ENCODE data around the gene S1PR2.

S1PR2 gene, protein sequence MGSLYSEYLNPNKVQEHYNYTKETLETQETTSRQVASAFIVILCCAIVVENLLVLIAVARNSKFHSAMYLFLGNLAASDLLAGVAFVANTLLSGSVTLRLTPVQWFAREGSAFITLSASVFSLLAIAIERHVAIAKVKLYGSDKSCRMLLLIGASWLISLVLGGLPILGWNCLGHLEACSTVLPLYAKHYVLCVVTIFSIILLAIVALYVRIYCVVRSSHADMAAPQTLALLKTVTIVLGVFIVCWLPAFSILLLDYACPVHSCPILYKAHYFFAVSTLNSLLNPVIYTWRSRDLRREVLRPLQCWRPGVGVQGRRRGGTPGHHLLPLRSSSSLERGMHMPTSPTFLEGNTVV

GRCh38 chr19:10230861-10231611 lies at the start of gene S1PR2:
TSS of gene S1PR2 (minus strand) at chr19:10231331. CDS start at chr19:10224905, 6,426 bp downstream.
- no peak for DNase-seq (ENCODE audit: low spot score)

DNA sequence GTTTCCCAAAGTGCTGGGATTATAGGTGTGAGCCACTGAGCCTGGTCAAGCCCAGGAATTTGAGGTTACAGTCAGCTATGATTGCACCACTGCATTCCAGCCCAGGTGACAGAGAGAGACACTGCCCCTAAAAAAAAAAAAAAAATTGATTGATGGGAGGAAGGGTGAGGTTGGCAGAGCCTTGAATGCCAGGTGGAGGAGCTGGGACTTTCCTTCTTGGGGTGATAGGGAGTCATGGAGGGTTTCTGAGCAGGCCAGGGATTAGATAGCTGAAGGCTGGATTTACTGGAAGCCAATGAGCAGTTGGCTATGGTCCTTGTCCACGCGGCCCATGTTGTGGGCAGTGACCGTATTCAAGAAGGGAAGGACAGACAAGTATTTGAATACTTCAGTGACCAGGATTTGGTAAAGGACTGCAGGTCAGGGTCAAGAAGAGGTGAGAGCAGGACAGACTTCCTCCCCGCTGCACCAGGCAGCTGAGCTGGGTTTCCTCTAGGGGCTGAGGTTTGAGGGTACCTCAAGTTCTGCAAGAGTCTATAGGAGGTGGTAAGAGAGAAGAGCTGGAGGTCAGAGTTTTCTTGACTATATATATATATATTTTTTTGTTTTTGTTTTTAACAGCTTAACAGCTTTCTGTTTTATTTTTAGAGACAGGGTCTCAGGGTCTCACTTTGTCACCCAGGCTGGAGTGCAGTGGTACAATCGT lies 48.8 kb upstream of the S1PR2 start:
- no peak for DNase-seq (ENCODE audit: low spot score)

DNA sequence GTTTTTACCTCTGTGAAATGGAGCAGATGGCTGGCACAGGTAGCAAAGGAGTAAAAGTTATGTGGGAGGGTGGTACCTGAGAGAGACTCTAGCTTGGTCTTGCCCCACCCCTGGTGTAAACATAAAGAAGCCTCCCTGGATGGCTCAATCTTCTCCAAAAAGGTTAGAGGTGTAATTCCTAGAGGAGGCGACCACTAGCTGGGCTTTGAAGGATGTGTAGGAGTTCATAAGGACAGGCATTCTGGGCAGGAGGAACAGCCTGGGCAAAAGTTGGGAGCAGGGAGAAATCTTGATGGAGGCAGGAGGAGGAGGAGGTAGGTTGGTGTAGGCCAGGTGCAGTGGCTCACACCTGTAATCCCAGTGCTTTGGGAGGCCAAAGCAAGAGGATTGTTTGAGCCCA lies 47.8 kb upstream of the S1PR2 start:
- DNase-seq (ENCODE audit: low spot score) = no peak

- no peak for DNase-seq (ENCODE audit: low spot score)
These were observed 46.9 kb upstream of the S1PR2 start for GRCh38 chr19:10277795-10278589.

- no peak for DNase-seq (ENCODE audit: low spot score)
These were observed 43.5 kb upstream of the S1PR2 start for GRCh38 chr19:10274589-10274988.

- no peak for DNase-seq (ENCODE audit: low spot score)
These were observed 40.5 kb upstream of the S1PR2 start for GRCh38 chr19:10271543-10272086.

DNA sequence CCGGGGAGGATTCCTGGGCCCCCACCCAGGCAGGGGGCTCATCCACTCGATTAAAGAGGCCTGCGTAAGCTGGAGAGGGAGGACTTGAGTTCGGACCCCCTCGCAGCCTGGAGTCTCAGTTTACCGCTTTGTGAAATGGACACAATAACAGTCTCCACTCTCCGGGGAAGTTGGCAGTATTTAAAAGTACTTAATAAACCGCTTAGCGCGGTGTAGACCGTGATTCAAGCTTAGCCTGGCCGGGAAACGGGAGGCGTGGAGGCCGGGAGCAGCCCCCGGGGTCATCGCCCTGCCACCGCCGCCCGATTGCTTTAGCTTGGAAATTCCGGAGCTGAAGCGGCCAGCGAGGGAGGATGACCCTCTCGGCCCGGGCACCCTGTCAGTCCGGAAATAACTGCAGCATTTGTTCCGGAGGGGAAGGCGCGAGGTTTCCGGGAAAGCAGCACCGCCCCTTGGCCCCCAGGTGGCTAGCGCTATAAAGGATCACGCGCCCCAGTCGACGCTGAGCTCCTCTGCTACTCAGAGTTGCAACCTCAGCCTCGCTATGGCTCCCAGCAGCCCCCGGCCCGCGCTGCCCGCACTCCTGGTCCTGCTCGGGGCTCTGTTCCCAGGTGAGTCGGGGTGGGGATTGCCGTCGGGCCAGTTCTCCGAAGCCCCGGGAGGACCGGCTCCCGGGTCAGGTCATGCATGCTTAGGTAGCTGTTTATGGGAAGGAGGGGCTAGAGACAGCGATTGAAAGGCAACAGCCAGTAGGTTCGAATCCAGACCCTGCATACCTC lies 39.7 kb upstream of the S1PR2 start, which contains the start of gene ICAM1:
Gene ICAM1, plus strand, starts transcription at position 505 of the 779 bp plus-strand sequence. Its CDS starts 40 bp downstream, at position 545.
- no peak for DNase-seq (ENCODE audit: low spot score)

DNA sequence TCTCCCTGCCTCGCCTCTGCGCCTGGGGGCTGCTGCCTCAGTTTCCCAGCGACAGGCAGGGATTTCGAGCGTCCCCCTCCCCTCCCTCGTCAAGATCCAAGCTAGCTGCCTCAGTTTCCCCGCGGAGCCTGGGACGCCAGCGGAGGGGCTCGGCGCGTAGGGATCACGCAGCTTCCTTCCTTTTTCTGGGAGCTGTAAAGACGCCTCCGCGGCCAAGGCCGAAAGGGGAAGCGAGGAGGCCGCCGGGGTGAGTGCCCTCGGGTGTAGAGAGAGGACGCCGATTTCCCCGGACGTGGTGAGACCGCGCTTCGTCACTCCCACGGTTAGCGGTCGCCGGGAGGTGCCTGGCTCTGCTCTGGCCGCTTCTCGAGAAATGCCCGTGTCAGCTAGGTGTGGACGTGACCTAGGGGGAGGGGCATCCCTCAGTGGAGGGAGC lies 39.1 kb upstream of the S1PR2 start:
- DNase-seq (ENCODE audit: low spot score) = no peak

DNA sequence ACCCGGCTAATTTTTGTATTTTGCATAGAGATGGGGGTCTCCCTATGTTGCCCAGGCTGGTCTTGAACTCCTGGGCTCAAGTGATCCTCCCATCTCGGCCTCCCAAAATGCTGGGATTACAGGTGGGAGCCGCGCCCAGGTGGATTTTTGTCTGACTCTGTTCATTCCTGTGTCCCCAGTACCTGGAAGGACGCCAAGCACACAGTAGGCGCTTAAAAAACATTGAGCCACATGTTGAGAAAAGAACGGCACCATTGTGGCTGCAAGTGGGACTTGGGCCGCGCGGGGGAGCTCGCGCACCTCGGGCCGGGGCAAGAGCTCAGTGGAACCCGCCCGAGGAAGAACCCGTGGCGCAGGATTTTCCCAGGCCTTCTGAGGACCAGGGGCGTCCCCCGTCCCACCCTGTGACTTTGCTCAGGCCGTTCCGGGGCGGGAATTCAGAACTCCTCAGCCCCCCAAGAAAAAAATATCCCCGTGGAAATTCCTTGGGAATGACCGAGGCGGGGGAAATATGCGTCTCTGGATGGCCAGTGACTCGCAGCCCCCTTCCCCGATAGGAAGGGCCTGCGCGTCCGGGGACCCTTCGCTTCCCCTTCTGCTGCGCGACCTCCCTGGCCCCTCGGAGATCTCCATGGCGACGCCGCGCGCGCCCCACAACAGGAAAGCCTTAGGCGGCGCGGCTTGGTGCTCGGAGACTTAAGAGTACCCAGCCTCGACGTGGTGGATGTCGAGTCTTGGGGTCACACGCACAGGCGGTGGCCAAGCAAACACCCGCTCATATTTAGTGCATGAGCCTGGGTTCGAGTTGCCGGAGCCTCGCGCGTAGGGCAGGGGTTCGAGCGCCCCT lies 38.4 kb upstream of the S1PR2 start:
- DNase-seq (ENCODE audit: low spot score) = peak; percentile 63

DNA sequence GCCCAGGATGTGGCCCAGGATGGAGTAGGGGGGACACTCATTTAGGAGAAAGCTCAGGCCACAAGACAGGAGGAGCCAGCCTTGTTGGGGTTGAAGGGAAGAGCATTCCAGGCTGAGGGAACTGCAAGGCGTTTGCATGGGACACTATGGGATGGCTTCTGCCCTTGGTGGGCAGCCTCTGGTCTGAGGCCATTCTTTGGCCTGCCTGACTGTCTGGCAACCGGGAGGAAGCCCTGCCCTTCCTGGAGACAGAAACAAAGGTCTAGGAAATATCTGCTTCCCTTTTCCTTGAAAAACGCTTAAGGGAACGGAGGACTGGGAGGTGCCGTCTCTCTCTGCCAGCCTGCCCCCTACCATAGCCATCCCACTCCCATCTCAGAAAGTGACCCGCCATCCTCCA lies 36.9 kb upstream of the S1PR2 start:
- no peak for DNase-seq (ENCODE audit: low spot score)

DNA sequence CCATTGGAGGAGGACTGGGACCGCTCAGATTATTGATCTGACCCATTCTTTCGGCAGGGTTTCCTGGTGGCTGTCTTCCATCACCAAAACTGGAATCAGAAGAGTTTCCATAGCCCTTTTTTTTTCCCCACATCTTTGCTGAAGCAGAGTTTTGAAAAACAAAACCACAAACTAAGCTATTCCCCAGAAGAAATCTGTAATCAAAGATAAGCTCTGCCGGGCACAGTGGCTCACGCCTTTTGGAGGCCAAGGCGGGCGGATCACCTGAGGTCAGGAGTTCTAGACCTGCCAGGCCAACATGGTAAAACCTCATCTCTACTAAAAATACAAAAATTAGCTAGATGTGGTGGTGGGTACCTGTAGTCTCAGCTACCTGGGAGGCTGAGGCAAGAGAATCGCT lies 35.6 kb upstream of the S1PR2 start:
- DNase-seq (ENCODE audit: low spot score) = no peak

DNA sequence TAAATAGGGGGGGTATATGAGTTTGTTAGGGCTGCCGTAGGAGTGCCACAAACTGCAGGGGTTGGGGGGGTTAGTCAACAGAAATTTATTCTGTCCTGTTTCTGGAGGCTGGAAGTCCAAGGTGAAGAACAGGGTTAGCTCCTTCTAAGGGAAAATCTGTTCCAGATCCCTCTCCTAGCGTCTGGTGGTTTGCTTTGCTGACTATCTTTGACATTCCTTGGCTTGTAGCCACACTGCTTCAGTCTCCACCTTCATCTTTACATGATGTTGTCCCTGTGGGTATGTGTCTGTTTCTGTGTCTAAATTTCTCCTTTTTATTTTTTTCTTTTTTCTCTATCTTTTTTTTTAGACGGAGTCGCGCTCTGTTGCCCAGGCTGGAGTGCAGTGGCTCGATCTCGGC lies 31.6 kb upstream of the S1PR2 start:
- DNase-seq (ENCODE audit: low spot score) = no peak

DNA sequence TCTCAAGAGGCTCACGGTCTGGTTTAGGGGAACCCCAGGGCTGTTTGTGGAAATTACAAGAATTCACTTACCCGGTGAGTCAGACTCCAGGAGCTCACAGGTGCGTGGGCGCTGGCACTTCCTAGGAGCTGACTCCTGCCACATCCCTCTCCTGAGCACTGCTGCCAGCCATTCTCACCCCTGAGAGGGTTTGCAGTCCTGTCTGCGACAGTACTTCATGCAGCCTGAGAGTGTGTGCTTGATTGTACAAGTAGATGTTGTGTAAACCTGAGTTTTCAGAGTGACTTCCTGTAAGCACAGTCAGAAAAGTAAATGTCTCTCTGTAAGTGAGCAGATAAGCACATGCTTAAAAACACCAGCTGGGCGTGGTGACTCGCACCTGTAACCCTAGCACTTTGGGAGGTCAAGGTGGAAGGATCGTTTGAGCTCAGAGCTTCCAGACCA lies 29.0 kb upstream of the S1PR2 start:
- peak; percentile 75 for DNase-seq (ENCODE audit: low spot score)

- DNase-seq (ENCODE audit: low spot score) = peak; percentile 65
These were observed 28.2 kb upstream of the S1PR2 start for GRCh38 chr19:10259162-10259905.

GRCh38 chr19:10258080-10258710 lies 27.1 kb upstream of the S1PR2 start:
- DNase-seq (ENCODE audit: low spot score) = no peak

- DNase-seq (ENCODE audit: low spot score) = no peak
These were observed 26.0 kb upstream of the S1PR2 start for GRCh38 chr19:10256970-10257615.

- no peak for DNase-seq (ENCODE audit: low spot score)
These were observed 25.4 kb upstream of the S1PR2 start for GRCh38 chr19:10256551-10256950.

- no peak for DNase-seq (ENCODE audit: low spot score)
These were observed 24.2 kb upstream of the S1PR2 start for GRCh38 chr19:10255358-10255757.

All from putamen (tissue), 1 donor.